ENCODE data around the gene JAGN1.

DNA sequence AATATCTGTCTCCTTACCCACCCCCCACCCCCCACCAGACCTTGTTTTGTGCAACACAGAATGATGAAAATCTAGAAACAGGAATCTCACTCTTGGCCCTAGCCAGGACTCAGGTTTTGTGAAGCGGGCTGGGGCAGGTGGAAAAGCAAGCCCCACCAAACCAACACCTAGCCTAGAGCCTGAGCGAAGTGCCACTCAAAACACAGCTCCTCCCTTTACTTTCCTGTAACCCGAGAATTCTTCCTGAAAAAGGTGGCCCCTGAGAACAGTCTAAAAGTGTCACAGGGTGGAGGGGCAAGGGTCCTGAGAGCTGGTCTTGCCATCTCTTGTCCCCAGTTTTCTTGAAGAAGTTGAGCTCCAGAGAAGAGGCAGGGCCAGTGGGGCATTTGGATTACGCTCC lies 29.2 kb upstream of the JAGN1 start:
- TF ChIP-seq CEBPB (IDR thresholded peaks at IDR 0.05) (no peak), MAX (IDR thresholded peaks at IDR 0.05) (no peak), EGR1 (IDR thresholded peaks at IDR 0.05) (no peak), CREB1 (IDR thresholded peaks at IDR 0.05; ENCODE audit: low read depth) (no peak), RAD21 (IDR thresholded peaks at IDR 0.05; ENCODE audit: low read depth) (no peak), TCF12 (IDR thresholded peaks at IDR 0.05; ENCODE audit: low read depth) (no peak), YY1 (IDR thresholded peaks at IDR 0.05; ENCODE audit: low read depth) (no peak), FOXM1 (IDR thresholded peaks at IDR 0.05; ENCODE audit: borderline replicate concordance, low read depth) (no peak), EP300 (IDR thresholded peaks at IDR 0.05; ENCODE audit: borderline replicate concordance) (no peak), TAF1 (IDR thresholded peaks at IDR 0.05; ENCODE audit: low read depth) (no peak)
- TF ChIP-seq, protein P1, sequence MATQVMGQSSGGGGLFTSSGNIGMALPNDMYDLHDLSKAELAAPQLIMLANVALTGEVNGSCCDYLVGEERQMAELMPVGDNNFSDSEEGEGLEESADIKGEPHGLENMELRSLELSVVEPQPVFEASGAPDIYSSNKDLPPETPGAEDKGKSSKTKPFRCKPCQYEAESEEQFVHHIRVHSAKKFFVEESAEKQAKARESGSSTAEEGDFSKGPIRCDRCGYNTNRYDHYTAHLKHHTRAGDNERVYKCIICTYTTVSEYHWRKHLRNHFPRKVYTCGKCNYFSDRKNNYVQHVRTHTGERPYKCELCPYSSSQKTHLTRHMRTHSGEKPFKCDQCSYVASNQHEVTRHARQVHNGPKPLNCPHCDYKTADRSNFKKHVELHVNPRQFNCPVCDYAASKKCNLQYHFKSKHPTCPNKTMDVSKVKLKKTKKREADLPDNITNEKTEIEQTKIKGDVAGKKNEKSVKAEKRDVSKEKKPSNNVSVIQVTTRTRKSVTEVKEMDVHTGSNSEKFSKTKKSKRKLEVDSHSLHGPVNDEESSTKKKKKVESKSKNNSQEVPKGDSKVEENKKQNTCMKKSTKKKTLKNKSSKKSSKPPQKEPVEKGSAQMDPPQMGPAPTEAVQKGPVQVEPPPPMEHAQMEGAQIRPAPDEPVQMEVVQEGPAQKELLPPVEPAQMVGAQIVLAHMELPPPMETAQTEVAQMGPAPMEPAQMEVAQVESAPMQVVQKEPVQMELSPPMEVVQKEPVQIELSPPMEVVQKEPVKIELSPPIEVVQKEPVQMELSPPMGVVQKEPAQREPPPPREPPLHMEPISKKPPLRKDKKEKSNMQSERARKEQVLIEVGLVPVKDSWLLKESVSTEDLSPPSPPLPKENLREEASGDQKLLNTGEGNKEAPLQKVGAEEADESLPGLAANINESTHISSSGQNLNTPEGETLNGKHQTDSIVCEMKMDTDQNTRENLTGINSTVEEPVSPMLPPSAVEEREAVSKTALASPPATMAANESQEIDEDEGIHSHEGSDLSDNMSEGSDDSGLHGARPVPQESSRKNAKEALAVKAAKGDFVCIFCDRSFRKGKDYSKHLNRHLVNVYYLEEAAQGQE (IDR thresholded peaks at IDR 0.05; ENCODE audit: low read depth) = no peak

Data from Ishikawa (cell line).